ENCODE data around the gene BAD. TPM values are rescaled to one million over a fixed set of nuclear protein-coding genes. Genes with fewer than 3 reads are reported as not detected.

The BAD gene
- total and polyA plus RNA-seq, 2 of the 13 experiments (the other 11 are each of a cell fraction or from before 2014, with no cell fraction given) = 17.9 to 28.5 TPM

- TF ChIP-seq THAP8 (CRISPR knock-in tag; IDR thresholded peaks at IDR 0.05; ENCODE audit: borderline replicate concordance) (no peak), HNF4G (IDR thresholded peaks at IDR 0.05; ENCODE audit: borderline replicate concordance, low read depth, low read length) (peak; percentile 6; the same call in 1 of the 2 replicates), HNF4G (CRISPR knock-in tag; IDR thresholded peaks at IDR 0.05; ENCODE audit: borderline replicate concordance, low read depth) (no peak), MZF1 (CRISPR knock-in tag; IDR thresholded peaks at IDR 0.05; ENCODE audit: borderline replicate concordance) (no peak), ZNF224 (CRISPR knock-in tag; IDR thresholded peaks at IDR 0.05) (no peak), PHF20 (CRISPR knock-in tag; IDR thresholded peaks at IDR 0.05) (no peak), NONO (IDR thresholded peaks at IDR 0.05) (no peak), NONO (CRISPR knock-in tag; conservative IDR thresholded peaks at IDR 0.05) (peak; percentile 85), CREB1 (IDR thresholded peaks at IDR 0.05) (no peak), CREB1 (CRISPR knock-in tag; IDR thresholded peaks at IDR 0.05) (no peak), ZBTB34 (CRISPR knock-in tag; IDR thresholded peaks at IDR 0.05) (no peak), HDAC1 (CRISPR knock-in tag; IDR thresholded peaks at IDR 0.05) (peak; percentile 84), ZNF572 (CRISPR knock-in tag; IDR thresholded peaks at IDR 0.05) (no peak), TBX2 (CRISPR knock-in tag; IDR thresholded peaks at IDR 0.05; ENCODE audit: borderline replicate concordance) (peak; percentile 97), RFXANK (CRISPR knock-in tag; IDR thresholded peaks at IDR 0.05) (no peak), NFKBIZ (CRISPR knock-in tag; IDR thresholded peaks at IDR 0.05) (no peak), LBX2 (CRISPR knock-in tag; IDR thresholded peaks at IDR 0.05; ENCODE audit: borderline replicate concordance) (no peak), WIZ (CRISPR knock-in tag; IDR thresholded peaks at IDR 0.05) (no peak), ELF3 (CRISPR knock-in tag; IDR thresholded peaks at IDR 0.05) (peak; percentile 85), KDM1A (CRISPR knock-in tag; IDR thresholded peaks at IDR 0.05) (no peak), TRIM24 (CRISPR knock-in tag; IDR thresholded peaks at IDR 0.05) (no peak), THAP11 (CRISPR knock-in tag; IDR thresholded peaks at IDR 0.05) (peak; percentile 73), NRL (CRISPR knock-in tag; IDR thresholded peaks at IDR 0.05; ENCODE audit: borderline replicate concordance) (peak; percentile 67; the same call in 1 of the 2 replicates), EEA1 (CRISPR knock-in tag; IDR thresholded peaks at IDR 0.05; ENCODE audit: borderline replicate concordance) (no peak), CERS6 (CRISPR knock-in tag; IDR thresholded peaks at IDR 0.05) (no peak), ZNF460 (CRISPR knock-in tag; IDR thresholded peaks at IDR 0.05; ENCODE audit: borderline replicate concordance) (no peak), ZNF776 (CRISPR knock-in tag; IDR thresholded peaks at IDR 0.05) (no peak), CC2D1A (CRISPR knock-in tag; IDR thresholded peaks at IDR 0.05) (no peak), BCL3 (CRISPR knock-in tag; IDR thresholded peaks at IDR 0.05) (no peak), TAF1 (CRISPR knock-in tag; IDR thresholded peaks at IDR 0.05) (no peak)
Measured at GRCh38 chr11:64237484-64237951, 46.9 kb downstream of the BAD start (continued).
